HepG2 (cell line): ENCODE results near the gene SERPINF2. TPM values are rescaled to one million over a fixed set of nuclear protein-coding genes. Genes with fewer than 3 reads are reported as not detected.
A peak's percentile ranks its signal among the peaks of the same experiment; 100 is the strongest.

Experiments used
- ATF2 ChIP-seq: sonication (generic); formaldehyde crosslinking; IDR thresholded peaks from 2 replicates; pipeline ENCODE4 v1.4.0; 2020; ENCODE audit warnings: missing genetic modification reagents
- TRIM22 ChIP-seq: fragments of 450-650 bp; IDR thresholded peaks from 2 replicates; pipeline ENCODE4 v1.6.1; 2017
- ZFY ChIP-seq: sonication (generic); formaldehyde crosslinking; IDR thresholded peaks from 2 replicates; pipeline ENCODE4 v1.4.0; 2020; ENCODE audit warnings: missing genetic modification reagents
- ZNF367 ChIP-seq: sonication (generic); formaldehyde crosslinking; IDR thresholded peaks from 2 replicates; pipeline ENCODE4 v1.4.0; 2020; ENCODE audit warnings: missing genetic modification reagents, borderline replicate concordance
- ZNF607 ChIP-seq: sonication (generic); formaldehyde crosslinking; IDR thresholded peaks from 2 replicates; pipeline ENCODE4 v1.5.1; 2020; ENCODE audit warnings: missing genetic modification reagents, mild to moderate bottlenecking, borderline replicate concordance
- ZNF639 ChIP-seq: conservative IDR thresholded peaks from 2 replicates; pipeline ENCODE4 v1.6.1; 2018; ENCODE audit warnings: missing genetic modification reagents
- polyA plus RNA-seq, 8 experiments: library from polyadenylated mRNA; depleted of rRNA in 3 of 8; stranded (reverse) in 7 of 8; unstranded in 1 of 8; fragments of >200 nt; fragmentation: Illumina TruSeq in 4 of 8; extraction: Trizol in 4 of 8; gene quantifications; 2 replicates each; pipeline versions ENCODE4 v1.2.1 to v1.2.3, GENCODE V29; 2011 to 2016; ENCODE audit warnings: low read depth in 4 of 8, missing spikeins in 1 of 8, mixed read lengths in 1 of 8; ENCODE audit not compliant: insufficient read depth in 1 of 8
- total RNA-seq, 5 experiments: library from RNA; depleted of rRNA; stranded (reverse); fragments of >200 nt; fragmentation: Illumina TruSeq; extraction: Trizol; gene quantifications; 2 replicates each; pipeline ENCODE4 v1.2.3, GENCODE V29; 2016; ENCODE audit warnings: low read depth in 1 of 5

SERPINF2 gene
- total and polyA plus RNA-seq, 2 of the 13 experiments (the other 11 are each of a cell fraction or from before 2014, with no cell fraction given) = 309 to 548 TPM

GRCh38 chr17:1709971-1710806 is 32.5 kb upstream of the SERPINF2 start, which contains the start of gene TLCD2 (continued):
- TF ChIP-seq ZNF607 (CRISPR knock-in tag) (0 out of 2 replicates have a peak, but pooled peaks have one; percentile 43), ATF2 (CRISPR knock-in tag) (no peak), ZFY (CRISPR knock-in tag) (peak; percentile 45; the same call in 1 of the 2 replicates), TRIM22 (no peak), ZNF367 (CRISPR knock-in tag) (0 out of 2 replicates have a peak, but pooled peaks have one; percentile 48), ZNF639 (CRISPR knock-in tag) (no peak)
